ENCODE measurements around the gene GDF10.

GDF10 gene

DNA sequence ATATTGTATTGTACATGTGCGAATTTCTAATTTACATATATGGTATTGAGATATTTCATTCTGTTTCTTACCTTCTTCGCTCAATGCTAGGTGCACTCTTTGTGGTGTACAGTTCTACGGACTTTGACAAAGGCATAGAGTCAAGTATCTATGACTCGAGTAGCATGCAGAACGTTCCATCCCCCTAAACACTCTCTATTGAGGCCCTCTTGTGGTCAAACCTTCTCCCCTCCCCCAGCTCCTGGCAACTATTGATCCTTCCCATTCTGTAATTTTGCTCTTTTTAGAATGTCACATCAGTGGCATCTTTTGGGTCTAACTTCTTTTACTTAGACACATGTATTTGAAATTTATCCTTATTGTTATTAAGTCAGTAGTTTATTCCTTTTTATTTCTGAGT, 30.7 kb upstream of the GDF10 start:
- no peak for DNase-seq (ENCODE audit: low read depth)

DNA sequence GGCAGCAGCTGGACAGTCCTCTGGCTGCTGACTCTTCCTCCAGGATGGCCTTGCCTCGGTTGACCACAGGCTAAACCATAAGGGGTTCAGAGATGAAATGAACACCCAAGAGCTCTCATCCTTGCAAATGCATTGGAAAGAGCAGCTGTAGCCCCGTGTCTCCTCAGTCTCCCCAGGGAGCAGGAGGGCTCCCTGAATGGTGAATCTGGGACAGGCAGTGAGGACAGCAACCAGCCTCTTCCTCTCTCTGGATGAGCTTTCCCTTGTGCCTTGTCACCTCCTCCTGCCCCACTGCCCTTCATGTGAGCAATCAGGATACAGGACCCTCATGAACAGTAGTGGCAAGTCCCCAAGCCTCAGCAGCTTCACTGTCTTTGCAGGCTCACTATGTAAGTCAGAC, 23.9 kb upstream of the GDF10 start:
- no peak for DNase-seq (ENCODE audit: low read depth)

DNA sequence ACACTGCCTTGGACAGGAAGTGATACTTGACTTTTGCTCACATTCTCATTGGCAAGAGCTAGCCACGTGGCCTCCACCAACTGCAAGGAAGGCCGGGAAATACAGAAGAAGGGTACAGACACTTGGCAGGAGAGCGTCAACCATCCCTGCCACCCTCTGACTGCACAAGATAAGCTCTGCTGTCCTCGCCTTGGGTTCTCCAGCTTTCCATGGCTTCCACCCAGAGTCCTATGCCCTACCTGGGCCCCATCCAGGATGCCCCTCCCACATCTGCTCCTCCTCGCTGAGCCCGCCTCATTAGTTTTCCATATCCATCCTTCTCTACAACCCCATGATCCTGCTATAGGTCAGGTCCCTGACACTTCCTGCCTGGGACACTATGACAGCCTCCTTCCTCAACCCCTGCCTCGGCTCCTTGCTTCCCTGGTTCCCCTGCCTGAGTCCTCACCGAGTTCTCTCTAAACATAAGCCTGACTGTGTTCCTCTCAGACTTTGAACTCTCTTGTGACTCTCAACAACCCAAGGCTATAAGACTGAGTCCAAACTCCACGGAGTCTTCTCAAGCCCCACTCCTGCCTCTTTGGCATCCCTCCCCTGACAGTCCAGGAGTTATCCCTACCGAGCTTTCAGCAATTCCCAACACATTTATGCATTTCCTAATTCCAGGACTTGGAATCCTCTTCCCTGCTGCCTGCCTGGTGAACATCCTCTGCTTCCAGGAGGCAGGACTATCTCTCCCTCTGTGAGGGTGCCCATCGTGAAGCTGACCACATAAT, 23.2 kb upstream of the GDF10 start:
- no peak for DNase-seq (ENCODE audit: low read depth)

DNA sequence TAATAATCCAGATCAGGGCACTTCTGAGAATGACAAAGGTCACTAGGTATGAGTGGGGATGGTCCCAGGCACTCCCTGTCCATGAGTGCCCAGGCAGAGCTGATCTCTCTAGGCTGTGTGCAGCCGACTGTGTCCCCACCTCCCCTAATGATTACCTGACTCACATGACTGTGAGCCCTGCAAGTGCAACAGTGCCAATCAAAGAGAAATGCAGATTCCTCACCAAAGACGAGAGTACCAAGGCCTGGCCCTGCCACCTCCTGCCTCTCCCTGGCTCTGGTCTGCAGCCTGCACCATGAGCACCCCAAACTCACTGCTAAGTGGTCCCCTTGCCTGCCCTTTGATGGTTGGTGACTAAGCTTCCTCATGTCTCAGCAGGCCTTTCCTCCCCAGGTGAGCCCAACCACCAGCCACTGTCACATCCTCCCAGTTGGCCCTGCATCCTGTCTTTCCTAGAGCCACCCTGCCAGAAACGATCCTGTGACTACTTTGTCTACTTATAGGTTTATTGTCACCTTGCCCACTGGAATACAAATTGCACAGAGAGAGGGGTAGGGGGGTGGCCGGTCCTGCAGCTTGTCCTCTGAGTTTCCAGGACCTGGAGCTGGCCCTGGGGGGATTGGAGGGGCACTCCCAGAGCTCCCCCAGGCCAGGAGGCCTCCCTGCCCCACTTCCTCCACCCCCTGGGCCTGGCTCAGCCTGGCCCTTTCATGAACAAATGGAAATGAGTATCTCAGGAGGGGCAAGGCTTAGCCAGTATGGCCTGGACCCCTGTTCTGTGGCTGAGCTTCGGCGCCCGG, 22.4 kb upstream of the GDF10 start:
- peak; percentile 46 for DNase-seq (ENCODE audit: low read depth)

DNA sequence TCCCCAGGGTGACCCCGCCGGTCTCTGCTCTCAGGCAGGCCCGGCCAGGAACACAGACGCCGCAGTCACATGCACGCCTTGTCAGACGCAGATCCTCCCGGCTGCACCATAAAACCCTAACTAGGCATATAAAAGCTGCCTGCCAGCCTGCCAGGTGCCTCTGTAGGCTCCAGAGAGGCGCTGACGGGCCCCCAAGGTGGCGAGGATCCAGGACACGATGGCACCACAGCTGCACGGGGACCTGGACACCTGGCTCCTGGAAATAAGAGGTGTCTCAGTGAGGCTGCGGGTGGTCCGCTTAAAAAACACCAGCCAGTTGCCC, 21.9 kb upstream of the GDF10 start:
- DNase-seq (ENCODE audit: low read depth) = no peak

DNA sequence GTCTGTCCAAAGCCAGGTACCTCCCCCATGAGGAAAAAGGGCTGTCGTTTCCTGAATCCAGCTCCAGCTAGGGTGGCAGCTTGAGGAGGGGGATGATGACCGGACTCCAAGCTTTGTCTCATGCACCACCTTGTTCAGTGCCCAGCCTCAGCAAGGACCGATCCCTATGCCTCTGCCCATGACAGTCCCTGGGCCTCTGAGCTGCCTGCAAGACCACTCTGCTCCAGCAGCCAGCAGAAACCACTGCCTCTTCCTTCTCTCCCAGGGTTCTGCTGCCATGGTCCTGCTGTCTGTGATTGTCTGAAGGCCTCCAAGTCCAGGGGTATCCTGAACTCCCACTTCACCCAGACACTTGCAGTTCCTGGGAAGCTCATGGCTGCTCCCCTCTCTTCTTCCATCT, 21.3 kb upstream of the GDF10 start:
- no peak for DNase-seq (ENCODE audit: low read depth)

DNA sequence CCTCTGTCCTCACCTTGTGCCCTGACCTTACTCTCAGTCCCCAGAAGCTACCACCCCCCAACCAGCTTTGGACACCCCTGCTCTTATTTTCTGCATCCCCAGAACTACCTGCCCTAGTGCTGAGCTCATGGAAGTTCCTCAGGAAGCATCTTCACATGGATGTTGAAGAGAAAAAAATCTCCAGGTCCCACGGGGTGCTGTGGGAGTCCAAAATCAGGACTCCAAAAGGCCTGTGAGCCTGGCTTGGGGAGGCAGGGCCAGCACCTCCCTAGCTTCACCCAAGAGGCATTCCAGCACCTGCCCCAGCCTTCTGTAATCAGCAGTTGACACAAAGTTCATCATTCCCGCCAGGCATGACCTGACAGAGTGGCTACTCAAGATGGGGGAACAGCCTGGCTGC, 20.7 kb upstream of the GDF10 start:
- no peak for DNase-seq (ENCODE audit: low read depth)

DNA sequence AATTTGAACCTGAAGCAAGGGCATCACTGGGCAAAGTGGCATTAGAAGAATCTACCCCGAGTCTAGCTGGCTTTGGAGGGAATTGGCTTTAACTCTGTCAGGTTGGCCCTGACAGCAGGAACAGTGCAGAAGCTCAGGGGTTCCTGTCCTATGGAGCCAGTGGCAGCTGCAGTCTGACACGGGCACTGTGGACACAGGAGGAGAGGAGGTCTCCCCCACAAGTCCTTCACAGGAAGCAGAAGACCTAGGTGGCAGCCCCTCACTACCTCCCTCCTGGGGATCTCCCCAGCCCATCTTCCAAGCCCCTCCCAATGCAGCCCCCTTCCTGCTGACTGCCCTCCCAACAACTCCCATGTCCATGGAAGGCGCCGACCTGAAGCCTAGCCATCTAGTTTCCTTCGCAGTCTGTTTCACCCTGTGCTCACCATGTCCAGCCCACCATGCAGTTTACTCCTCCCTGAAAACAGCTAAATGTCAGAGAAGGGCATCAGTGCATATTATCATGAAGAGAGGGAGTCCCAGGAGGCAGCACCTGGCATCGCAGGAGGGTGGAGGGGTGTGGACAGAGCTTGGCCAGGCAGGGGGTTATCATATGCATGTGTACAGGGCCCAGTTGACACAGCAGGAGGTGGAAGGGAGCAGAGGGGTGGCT, 17.9 kb upstream of the GDF10 start:
- DNase-seq (ENCODE audit: low read depth) = no peak

DNA sequence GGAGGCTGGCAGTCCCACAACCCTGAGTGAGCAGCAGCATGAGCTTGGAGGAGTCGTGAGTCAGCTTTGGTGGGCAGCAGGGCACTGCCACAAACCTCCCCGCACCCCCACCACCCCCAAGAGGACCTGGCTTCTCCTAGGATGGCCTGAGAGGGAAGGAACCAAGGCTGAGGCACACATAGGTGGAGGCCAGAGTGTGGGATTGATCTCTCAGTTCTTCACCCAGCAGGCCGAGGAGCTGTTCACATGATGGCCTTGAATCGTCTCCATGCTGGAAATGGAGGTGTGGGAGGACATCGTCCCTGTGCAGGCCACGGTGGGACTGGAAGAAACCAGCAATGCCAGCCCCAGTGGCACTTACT, 17.4 kb upstream of the GDF10 start:
- no peak for DNase-seq (ENCODE audit: low read depth)

DNA sequence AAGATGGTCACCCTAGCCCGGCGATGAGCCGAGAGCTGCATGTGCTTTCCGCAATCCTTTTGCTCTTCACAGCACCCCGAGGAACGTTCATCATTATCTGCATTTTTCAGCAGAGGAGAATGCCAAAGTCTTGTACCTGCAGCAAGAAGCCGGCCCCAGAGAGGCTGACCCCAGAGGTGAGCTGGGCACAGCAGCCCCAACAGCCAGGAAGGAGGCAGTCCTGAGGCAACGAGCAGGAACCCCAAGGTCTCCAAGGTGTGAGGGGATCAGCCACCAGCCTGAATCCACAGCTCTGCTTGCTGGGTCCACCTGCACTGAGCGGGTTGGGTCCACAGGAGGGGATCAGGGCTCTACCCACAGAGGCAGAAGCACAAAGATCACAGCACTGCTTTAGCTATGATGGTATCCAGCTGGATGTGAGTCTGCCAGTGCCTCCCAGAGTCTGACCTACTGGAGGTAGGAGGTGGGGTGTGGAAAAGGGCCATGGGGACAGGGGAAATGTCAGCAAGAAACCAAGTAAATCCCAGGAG, 16.8 kb upstream of the GDF10 start:
- no peak for DNase-seq (ENCODE audit: low read depth)

DNA sequence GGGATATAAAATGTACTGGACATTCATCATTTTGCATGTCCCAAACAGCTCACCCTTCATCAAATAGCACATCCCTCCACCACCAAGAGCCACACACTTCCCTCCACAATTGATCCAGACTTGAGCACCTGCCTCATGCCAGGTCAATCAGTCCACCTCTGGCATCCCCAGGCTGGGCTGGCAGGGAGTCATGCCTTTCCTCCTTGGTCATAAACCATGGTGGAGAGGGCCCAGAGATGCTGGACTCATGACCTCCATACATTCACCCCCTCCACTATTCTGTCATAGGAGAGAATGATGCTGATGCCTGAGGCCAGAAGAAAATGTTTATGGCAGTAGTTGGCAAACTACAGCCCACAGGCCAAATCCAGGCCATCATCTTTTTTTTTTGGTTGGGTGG, 16.1 kb upstream of the GDF10 start:
- no peak for DNase-seq (ENCODE audit: low read depth)

DNA sequence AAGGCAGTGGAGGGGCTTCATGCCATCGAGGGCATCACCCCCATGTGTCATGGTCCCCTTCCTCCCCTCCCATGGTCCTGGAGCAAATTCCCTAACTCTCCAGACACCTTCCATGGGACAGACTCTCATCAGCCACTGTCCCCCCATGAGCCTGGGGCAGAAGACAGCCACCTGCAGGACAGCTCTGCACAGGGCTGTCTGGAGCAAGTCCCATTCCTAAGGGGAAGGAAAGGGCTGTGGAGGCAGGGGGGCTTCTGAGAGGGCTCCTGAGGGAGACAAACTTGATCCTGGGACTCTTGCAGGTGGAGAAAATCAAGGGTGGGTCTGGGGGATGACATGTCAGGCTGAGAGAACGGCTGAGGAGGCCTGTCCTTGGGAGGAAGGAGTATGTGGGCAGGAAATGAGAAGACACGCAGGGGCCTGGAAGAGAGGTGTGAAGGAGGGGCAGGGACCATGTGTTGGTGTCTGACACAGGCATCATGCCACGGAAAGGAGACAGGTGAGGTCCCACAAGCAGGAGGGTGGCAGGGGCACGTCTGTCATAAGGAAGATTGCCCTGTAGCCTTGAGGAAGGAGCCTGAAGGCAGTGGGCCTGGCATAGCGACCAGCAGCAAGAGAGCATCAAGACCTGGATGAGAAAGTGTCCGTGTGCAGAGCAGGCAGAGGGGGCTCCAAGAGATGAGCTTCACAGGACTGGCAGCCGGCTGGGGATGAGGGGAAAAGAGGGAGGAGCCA, 14.4 kb upstream of the GDF10 start:
- DNase-seq (ENCODE audit: low read depth) = no peak

DNA sequence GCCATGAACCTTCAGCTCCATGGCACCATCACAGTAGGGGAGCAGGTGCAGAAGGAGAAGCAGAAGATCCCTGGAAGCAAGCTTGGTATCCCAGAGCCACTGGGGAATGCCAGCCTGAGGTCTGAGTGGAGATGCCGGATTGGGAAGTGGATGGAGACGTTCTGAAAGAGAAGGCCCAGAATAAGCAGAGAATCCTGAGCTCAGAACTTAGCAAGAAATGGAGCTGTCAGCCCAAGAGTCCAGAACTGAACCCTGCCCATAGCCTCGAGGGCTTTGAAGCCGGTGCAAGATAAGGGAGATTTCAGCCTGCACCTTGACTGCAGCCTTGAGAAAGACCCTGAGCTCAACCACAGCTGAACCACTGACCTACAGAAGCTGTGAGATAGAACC, 13.9 kb upstream of the GDF10 start:
- no peak for DNase-seq (ENCODE audit: low read depth)

DNA sequence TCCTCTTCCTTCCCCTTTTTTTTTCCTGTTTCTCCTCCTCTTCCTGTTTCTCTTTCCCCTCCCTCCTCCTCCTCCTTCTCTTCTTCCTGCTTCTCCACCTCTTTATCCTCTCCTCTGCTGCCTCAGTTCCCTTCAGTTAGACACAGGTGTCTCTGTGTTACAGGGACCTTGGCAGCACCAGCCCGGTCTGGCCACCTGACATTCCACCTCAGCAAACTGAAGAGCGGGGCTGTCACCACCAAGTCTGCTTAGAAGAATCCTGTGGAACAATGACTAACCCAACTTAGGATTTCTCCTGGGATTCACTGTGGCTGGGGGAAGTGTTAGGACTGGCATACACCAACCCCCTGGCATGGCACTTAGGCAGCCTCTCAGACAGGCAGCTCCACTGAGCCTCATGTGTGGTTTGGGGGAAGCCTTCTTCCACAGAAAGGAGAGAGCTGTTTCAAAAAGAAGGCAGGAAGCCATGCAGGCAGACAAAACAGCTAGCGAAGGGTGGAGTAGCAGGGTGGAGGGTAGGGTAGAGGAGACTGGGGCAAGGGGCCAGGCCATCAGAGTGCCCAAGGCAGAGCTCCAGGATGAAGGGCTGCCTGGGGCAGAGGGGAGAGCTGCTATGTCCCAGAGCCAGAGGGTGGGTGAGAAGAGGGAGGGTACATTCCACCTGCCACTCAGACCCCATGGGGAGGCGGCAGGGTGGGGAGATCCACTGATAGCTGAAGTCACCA, 13.2 kb upstream of the GDF10 start:
- DNase-seq (ENCODE audit: low read depth) = no peak

DNA sequence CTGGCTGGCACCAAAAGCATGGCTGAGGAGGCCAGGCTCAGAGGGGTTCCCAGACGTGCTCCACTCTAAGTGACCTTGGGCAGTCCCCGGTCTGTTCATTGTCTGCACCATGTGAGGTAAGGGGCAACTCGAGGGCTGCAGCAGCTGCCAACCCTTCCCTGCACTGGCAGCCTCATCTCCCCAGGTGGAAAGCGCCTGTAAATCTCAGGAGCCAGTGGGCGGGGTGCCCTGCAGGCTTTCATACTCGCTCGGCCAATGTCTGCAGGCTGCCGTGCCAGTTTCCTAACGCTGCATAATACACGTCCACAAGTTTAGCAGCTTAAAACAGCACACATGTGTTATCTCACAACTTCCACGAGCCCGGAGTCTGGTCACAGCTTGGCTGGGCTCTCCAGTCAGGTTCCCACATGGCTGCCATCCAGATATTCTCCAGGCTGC, 12.6 kb upstream of the GDF10 start:
- DNase-seq (ENCODE audit: low read depth) = no peak

DNA sequence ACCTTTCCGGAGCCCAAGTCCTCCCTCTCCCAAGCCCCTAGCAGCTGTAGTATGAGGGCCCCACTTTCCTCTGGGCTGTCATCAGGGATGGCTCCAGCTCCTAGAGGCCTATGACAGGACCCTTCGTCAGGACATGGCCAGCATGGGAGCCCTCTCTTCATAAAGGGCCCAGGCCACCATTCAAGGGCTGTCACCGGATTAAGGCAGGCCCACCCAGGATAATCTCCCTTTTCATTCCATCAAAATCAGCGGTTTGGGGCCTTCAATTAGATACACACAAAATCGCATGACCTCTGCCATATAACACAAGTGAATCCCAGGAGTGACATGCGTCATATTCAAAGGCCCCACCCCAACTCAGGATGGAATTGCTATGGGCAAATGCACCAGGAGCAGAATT, 12.2 kb upstream of the GDF10 start:
- DNase-seq (ENCODE audit: low read depth) = no peak

DNA sequence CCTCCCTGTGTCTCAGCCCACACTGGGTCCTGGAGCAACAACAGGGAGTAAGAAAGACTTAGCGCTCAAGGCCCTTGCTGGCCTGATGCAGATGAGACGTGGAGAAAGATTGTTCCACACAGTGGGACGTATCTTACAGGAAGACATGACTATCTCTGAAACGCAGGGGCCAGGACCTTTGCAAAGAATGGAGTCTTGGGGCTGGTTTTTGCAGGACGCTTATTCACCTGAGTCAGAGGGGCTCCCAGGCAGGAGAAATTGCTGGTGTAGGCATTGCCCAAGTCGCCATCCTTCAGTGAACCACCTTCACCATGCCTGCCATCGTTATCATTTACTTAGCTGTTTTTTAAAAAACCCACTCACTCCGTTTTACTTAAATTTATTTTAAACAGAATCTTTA, 11.8 kb upstream of the GDF10 start:
- no peak for DNase-seq (ENCODE audit: low read depth)

DNA sequence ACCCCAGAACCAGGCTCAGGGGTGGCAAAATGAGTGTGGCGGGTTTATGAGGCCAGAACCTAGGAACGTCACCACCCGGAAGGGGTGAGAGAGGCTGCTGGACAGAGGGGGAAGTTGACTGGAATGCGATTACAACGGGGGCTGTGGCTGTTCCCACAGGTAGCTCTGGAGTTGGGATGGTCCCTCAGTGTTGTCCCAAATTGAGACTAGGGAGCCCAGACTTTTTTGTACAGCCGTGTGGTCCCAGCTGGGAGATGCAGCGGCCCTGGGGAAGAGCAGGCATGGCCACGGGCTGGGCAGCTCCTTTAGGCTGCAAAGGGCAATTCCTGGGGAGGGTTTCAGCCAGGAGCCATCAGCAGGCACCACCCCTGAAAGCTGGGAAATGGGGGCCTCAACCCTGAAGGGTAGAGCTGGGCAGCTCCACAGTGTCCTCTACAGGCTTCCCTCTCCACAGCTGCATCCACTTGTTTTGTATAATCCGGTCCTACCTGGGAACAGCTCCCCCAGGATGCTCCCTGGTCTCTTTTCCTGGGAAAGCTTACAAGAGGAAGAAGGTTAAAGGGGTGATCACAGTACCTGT, 11.0 kb upstream of the GDF10 start:
- no peak for DNase-seq (ENCODE audit: low read depth)

DNA sequence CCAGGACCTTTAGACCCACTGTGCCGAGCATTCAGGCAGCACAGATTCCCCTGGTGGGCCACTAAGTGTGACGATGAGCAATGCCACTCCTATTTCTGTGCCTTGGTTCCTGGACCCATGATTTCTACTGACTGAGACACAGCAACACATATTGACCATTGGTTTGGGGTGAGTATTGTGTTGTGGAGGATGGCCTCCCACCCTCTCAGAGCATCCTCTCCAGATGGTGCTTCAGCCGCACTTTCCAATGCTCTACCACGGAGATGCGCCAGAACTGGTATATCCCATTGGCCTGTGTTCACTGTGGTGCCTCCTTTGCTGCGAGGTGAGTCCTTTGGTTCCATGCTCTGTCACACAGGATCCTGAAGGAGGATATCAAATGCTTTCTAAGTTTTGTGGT, 10.1 kb upstream of the GDF10 start:
- DNase-seq (ENCODE audit: low read depth) = no peak

DNA sequence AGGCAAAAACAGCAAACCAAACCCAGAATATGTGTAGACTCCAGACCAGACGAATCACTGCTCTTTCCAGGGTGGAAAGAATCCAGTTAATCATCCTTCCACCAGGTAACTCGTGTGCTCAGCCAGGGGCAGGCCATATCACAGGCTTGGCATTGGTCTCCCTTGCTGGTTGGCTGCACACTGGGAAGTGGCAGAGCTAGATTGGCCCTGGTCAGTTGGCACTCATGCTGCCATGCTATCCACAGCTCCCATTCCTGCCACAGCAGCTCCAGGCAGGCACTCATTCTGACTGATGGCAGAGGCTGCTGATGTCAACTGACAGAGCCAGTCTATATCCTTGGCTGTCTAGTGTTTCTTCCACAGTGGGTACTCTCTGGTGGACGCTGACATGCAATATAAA, 9.7 kb upstream of the GDF10 start:
- DNase-seq (ENCODE audit: low read depth) = no peak

DNA sequence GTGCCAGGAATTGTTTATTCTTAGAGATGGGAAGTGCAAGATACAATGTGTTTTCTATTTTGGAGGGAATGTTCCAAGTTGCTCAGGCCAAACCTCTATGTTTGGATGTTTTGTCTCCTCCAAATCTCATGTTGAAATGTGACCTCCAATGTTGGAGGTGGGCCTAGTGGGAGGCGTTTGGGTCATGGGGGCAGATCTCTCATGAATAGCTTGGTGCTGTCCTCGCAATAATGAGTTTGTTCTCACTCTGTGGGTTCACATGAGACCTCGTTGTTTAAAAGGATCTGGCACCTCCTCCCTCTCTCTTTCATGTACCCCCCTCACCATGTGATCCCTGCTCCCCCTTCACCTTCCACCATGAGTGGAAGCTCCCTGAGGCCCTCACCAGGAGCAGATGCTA, 8.3 kb upstream of the GDF10 start:
- DNase-seq (ENCODE audit: low read depth) = no peak
